GM21576 (cell line): ENCODE data around the gene IL10.
"Not testable (repeated sequence)": the region's sequence is repeated elsewhere in the genome, so short reads cannot be mapped to it uniquely, and the experiment has no call there.

Source experiments
- ATAC-seq: cut with Tn5 transposase; IDR thresholded peaks from one replicate; pipeline ENCODE4 v1.9.1; 2021; ENCODE audit warnings: mild to moderate bottlenecking, moderate library complexity; ENCODE audit not compliant: unreplicated experiment

IL10 gene

DNA sequence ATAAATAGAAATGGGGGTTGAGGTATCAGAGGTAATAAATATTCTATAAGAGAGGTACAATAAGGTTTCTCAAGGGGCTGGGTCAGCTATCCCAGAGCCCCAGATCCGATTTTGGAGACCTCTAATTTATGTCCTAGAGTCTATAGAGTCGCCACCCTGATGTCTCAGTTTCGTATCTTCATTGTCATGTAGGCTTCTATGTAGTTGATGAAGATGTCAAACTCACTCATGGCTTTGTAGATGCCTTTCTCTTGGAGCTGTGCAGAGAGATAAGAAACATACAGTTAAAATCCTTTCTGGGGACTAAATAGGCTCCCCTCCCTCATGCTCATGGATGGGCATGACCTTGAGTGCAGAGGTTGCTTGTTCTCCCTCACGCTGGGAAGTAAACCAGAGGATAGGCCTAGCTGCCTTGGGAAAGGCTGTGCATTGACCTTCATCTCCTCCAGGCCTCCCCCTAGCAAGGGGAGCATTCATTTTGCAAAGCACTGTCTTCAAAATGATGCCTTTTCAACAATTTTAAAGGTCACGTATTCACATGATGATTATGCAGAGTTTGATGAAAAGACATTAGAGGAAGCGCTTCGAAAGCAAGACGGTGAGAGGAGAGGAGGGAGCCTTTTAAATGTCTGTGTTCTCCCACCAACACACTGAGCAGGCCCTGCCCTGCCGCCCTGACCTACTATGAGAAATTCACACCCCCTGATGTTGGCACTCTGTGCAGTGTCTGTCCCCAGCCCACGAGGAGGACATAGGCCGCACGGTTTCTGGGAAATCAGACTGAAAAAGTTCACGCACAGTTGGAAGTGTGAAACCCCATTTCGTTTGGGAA is 3.6 kb downstream of the IL10 start:
- ATAC-seq: peak; percentile 4

DNA sequence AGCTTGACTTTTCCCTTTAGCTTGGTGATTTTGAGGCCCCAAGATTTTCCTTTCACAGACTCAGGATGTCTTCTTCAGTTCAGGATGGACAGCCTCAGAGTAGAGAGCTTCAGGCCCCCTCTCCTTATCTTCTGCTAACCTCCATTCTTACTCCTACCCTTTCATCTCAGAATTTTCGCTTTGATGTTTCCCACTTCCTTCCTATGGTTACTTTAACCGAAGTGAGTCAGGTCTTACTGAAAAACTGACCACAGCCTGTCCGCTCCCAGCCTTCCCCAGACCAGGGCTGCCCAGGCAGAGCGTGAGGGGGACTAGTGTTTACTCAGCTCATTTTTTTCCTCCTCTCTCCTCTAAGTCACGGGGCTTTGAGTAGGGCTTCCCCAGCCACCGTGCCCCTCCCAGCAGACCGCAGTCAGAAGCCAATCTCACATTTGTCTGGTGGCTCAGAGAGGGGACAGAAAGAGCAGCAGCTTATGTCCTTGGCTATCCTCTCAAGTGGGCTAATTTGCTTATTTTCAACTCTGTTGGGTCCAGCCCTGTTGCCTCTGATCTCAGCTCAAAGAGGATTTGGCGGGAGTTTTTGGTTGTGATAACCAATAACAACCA is 5.9 kb downstream of the IL10 start:
- ATAC-seq: peak; percentile 51

DNA sequence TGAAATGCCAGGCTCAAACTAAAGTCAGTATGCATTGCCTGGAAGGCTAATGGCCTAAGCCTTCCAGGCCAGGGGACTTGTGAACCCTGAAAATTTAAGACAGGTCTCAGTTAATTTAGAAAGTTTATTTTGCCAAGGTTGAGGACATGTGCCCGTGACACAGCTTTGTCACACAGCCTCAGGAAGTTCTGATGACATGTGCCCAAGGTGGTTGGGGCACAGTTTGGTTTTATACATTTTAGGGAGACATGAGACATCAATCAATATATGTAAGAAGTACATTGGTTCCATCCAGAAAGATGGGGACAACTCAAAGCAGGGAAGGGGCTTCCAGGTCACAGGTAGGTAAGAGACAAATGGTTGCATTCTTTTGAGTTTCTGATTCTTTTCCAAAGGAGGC is 6.5 kb downstream of the IL10 start:
- ATAC-seq: not testable (repeated sequence)

DNA sequence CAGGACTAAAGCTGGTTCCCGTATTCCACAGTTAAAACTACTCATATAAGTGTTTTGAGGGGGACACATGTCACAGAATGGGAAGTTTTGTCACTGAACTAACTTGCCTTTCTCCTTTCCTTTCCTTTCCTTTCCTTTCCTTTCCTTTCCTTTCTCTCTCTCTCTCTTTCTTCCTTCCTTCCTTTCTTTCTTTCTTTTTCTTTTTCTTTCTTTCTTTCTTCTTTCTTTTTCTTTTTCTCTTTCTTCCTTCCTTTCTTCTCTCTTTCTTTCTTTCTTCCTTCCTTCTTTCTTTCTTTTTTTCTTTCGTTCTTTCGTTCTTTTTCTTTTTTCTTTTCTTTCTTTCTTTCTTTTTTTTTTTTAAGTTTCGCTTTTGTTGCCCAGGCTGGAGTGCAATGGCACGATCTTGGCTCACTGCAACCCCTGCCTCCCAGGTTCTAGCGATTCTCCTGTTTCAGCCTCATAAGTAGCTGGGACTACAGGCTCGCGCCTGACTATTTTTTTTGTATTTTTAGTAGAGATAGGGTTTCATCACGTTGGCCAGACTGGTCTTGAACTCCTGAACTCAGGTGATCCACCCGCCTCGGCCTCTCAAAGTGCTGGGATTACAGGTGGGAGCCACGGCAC is 9.4 kb downstream of the IL10 start:
- ATAC-seq: not testable (repeated sequence)

DNA sequence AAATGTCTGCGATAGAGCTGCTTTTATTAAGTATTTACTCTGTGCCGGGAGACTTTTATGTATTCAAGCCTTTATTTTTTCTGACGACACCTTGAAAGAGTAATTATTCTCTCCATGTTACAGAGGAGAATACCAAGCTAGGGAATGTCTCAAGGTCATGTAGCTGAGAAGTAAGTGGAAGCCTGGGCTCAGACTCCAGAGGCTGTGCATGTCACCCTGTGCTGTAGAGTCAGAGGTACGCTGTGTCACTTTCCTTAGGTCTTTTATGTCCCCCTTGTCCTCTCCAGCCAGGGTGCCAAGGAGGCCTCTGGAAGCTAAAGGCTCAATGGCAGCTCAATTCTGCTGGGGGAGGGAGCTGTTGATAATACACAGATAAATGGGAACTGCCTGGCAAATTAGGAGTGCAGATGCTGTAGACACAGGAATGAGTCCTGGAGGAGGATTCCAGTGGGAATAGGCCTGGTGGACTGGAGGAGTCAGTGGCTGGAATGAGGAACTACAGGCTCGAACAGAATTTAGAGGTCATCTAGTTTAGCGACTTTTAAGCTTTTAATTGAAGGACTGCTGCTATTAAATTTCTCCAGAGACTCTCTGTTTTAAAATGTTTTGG is 11.0 kb downstream of the IL10 start:
- no peak for ATAC-seq

DNA sequence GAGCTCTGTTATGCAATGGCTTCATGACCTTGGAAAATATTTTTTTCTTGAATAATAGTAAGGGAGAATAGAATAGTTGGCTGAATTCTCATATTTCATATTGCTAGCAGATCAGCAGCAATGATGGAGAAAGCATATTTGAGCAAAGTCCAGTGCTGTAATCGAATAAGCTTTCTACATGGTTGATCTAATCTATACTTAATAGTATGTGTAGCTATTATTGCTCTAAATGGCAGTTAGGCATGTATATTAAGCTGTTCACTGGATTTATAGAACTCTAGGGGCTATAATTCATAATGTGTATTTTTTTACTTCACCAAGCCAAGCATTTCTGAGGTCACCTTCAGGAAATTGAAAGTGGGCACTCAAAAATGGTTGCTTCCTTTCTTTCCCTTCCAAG is 11.7 kb downstream of the IL10 start:
- ATAC-seq: no peak

DNA sequence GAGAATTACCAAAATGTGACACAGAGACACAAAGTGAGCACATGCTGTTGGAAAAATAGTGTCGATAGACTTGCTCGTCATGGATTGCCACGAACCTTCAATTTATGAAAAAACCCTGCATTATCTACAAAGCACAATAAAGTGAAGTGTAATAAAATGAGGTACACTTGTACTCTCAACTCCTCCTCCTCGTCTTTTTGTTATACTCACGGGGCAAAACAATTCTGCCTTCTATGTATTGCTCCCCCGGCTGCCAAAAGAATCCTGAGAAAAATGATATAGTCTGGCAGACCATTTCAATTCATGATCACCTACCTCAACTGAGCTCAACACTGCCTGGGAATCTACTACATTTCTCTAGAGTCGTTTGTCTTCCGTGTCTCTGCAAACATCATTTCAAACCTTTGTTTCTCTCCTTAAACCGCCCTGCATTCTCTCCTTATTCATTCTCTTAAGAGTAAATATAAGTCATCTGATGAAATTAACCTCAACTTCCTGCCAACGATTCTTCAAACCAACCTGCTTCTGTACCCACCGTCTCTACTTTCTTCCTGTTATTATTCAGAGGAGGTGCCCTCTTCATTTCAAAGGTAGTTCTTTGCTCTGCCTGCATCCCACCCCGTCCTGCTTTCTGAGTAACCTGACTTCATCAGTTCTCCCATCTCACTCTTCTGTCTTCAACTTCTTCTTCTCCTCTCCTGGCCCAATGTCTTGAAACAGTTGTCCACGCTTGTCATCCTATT is 14.6 kb downstream of the IL10 start:
- ATAC-seq: no peak

DNA sequence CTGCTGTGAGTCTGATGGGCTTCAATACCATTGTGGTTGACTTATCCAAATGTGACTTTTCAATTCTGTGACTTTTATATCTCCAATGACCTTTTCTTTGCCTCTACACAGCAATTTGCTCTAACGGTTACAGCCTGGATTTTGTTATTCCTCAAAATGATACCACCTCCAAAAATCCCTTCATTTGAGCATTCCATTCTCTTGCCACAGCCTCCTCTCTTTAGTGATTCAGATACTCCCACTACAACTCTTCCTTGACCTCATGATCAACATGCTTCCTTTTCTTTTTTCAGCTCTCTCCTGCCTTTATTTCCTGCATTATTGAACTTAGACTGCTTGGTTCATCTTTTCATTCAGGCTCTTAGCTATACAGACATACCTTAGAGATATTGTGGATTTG is 18.3 kb downstream of the IL10 start:
- ATAC-seq: no peak

DNA sequence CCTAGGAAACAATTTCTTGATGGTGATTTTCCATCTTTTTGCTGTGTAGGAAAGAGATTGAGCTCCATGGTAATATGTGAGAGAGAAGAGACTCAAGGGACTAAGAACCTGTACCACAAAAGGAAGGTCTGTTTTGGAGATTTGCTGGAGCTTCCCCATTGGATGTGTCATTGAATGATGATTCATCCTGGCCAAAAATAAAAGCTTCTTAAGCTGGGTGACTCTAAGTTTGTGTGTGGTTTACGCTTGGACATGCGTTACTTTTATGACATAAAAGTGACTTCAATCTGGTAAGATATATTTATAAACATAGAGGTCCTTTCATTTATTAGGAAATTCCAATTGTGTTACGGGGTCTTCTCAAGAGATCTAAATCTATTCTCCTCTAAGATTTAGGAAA is 19.2 kb downstream of the IL10 start:
- no peak for ATAC-seq

DNA sequence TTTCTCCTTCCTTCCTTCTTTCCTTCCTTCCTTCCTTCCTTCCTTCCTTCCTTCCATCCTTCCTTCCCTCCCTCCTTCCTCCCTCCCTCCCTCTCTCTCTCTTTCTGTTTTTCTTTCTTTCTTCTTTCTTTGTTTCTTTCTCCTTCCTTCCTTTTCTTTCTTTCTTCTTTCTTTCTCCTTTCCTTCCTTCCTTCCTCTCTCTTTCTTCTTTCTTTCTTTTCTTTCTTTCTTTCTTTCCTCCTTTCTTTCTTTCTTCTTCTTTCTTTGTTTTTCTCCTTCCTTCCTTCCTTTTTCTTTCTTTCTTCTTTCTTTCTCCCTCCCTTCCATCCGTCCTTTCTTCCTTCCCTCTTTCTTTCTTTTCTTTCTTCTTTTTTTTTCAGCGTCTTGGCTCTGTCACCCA is 19.8 kb downstream of the IL10 start:
- no peak for ATAC-seq

DNA sequence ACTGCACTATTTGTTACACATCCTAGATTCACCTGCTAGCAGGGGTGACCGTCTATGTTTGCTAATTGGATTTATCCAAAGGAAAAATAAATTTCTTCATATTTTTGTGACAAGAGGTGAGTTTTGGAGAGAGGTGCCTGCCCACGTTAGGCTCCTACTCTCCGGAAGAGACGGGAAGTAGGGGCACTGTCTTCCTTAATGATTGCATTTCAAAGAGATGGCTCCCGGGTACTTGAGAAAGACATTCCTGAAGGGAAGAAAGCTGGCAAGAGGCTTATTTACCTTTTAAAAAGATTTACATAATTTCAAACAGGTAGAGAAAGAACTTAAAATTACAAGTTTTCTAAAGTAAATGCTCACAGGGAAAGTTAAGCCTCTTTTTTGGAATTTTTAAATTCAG is 20.4 kb downstream of the IL10 start:
- ATAC-seq: no peak

DNA sequence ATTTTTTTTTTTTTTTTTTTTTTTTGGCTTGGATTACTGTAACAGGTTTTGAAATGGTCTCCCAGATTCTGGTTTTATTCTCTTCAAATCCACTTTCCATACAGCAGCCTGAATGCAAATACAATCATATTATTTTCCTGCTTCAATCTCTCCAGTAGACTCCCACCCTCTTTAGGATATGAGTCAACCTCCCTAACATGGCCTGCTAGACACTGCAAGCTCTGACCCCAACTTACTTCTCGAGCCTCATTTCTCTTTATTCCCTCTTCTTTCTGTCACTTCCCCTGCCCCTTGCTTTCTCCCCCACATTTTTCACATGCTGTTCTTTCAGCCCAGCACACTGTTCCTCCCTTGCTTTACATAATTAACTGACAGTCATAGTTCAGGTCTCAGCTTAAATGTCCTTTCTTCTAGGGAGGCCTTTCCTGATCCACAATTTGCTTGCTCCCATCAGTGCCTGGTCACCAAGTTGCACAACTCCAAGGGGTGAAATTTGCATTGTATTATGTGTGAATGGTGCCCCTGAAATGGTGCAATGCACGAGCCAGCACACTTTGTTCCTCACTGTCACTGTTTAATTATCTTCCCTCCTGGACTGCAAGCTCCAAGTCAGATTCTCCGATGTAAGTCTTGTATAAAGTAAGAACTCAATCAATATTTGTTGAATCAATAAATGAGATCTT is 23.8 kb downstream of the IL10 start:
- no peak for ATAC-seq

DNA sequence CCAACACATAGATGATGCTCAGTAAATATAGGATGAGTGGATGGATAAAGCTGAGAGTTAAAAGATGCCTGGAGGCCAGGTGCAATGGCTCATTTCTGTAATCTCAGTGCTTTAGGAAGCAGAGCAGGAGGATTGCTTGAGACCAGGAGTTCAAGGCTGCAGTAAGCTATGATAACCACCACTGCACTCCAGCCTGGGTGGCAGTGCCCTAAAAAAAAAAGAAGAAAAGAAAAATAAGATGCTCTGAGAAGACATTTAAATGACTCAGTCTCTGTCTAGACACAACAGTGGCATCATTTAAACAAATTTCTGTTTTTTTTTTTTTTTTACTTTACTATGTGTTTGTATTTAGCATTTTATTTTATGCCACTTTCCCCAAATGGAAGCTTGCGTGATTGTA is 27.0 kb downstream of the IL10 start:
- ATAC-seq: no peak

DNA sequence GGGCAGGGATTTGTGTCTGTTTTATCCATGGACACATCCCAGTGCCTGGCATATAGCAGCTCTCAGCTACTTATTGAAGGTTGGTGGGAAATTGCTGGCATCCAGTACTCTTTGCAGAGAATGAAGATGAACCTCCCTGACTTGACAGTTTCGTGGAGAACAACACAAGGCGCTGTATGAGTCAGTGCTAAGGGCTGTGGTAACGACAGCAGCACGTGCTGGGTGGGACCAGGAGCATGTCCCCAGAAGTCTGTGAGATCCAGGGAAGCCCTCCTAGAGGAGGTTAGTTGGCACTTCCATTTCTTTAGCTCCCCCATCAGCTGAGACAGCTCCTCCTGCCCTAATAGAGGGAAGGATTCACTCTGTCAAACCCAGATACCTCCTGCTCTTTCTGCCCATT is 27.6 kb downstream of the IL10 start:
- no peak for ATAC-seq

DNA sequence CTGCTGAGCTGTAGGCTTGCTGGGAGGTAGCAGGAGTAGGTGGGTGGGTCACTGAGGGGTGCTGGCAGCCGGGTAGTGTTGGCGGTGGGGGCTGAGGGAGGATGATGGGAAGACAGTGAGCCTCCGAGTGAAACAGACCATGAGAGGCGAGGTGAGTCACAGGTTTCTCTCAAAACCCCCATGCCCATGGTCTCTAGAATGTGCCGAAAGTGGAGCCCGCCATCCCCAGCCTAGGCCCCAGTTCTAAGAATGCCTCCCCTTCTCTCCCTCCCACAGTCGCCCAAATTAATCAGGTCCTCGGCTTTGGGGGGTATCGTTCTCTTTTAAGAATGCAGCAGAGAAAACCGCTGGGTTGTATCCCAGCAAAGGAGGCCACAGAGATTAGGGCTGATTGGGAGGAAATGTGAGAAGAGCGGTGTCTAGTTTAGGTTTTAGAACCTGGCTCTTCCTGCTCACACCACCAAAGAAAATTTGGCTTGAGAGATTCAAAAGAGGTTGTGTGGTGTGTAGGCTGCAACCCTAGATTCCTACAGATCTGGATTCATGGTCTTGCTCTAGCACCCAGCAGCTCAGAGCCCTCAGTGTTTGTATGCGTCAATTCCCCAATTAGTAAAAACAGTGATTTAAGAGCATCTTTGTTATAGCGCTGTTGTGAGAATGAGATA is 29.4 kb downstream of the IL10 start:
- no peak for ATAC-seq

DNA sequence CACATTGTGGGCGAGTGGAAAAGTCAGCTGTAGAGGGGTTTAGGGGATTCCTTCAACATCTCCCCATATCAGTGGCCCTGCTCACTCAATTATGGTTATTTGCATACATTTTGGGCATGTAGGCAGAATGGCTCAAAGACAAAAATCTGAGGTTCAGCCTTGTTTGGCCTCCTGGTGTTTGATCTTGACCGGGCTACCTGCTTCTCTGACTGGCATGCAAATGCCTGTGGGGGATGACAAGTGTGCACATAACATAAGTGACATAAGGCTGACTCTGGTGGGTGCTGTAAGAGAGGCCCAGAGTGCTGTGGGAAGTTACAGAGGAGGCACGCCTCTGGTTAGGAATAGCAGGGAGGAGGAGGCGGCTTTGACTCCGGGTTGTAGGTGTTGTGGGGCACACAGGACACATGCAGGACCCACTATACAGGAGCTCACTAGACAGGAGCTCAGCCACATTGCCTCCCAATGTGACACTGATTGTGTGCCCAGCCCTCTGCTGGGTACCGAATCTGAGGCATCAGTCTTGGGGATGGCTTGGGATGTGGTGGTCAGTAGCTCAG is 31.1 kb downstream of the IL10 start:
- ATAC-seq: no peak

DNA sequence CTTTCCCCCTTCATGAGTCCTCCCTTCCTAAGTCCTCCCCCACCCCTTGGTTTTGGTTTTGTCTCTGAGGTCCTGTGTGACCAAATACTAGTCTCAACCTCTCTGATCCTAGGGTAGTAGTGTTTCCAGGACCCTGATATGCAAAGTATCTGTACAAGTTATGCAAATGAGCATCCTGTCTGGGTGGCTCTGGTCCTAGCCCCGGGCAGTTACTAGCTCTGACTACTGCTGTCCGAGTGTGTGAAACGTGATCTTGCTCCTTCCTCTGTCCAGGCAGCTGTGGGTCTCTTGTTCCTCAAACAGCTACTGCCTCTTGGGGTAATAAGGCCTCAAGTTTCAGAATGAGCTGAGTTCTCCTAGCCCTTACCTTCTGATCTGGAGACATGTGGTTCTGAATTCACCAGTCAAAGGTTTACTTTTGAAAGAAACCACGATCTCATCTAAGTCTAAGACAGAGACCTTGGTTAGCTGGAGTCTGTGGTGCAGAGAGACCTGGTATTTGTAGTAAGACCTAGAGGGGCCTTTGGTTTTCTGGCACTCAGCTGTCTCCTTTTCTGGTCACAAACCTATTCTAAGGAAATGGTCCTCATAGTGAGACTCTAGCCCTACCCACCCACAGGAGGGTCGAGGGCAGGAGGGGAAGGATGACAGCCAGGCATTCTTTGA is 32.8 kb downstream of the IL10 start:
- ATAC-seq: peak; percentile 78

DNA sequence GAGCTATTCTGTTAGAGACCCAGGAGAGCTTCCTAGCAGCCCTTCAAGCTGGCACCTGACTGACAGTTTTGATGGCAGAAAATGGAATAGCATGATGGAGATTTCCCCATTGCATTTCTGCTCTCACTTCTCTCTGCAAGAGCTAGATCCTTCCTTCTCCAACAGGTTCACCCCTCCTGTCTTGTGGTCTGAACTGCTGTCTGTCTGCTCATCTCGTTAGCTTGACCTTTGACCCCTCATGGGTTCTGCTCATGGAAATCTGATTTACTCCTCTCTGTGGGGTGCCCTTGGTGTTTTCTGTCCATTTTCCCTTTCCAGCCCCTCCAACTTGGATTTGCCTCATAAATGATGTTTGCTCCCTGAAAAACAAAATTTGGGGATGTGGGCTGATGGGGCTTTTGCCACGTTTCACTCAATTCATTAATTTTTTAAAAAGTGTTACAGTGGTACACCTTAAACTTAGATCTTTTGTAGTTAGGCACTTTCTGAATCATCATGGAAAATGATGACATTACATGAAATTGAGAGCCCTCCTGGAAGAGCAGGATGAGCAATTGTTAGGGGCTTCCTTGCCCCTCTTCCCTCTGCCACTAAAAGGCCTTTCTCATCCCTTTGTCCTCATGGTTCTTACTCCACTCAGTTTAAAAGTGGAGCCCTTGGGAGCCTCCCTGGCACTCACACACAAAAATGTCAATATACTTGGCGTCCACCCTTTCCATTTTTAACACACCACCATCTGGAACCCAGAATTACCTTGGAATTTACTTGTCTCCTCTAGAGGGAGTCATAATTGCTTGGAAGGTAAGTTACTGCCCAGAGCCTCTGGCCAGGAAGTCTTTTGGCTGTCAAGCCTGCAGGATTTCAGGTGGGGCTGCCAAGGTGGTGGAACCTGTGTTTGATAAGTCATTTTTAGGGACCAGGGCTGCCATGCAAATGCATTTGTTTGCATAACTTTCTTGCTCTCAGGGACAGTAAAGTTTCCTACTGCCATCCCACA is 33.6 kb downstream of the IL10 start:
- ATAC-seq: no peak
